Measurements from ENCODE around the gene DHRS7.
"Not testable (repeated sequence)": the region's sequence is repeated elsewhere in the genome, so short reads cannot be mapped to it uniquely, and the experiment has no call there.

The DHRS7 gene

GRCh38 chr14:60116181-60116580 is 49.0 kb downstream of the DHRS7 start:
- no peak for DNase-seq

- DNase-seq, result no peak
Measured at GRCh38 chr14:60114881-60115280, 50.3 kb downstream of the DHRS7 start.

GRCh38 chr14:60111732-60112131 is 53.5 kb downstream of the DHRS7 start:
- no peak for DNase-seq

- no peak for DNase-seq
Measured at GRCh38 chr14:60107477-60107876, 57.7 kb downstream of the DHRS7 start.

GRCh38 chr14:60106339-60106738 is 58.9 kb downstream of the DHRS7 start:
- no peak for DNase-seq

GRCh38 chr14:60102389-60102788 is 62.8 kb downstream of the DHRS7 start:
- DNase-seq, result no peak

GRCh38 chr14:60101786-60102185 is 63.4 kb downstream of the DHRS7 start:
- no peak for DNase-seq

GRCh38 chr14:60099855-60100254 is 65.3 kb downstream of the DHRS7 start:
- DNase-seq, result not testable (repeated sequence)

GRCh38 chr14:60097974-60098373 is 67.2 kb downstream of the DHRS7 start:
- no peak for DNase-seq

- DNase-seq, result no peak
Measured at GRCh38 chr14:60095781-60096450, 69.3 kb downstream of the DHRS7 start.

- no peak for DNase-seq
Measured at GRCh38 chr14:60095231-60095630, 70.0 kb downstream of the DHRS7 start.

- no peak for DNase-seq
Measured at GRCh38 chr14:60094306-60094897, 70.8 kb downstream of the DHRS7 start.

Measured in cerebellar nuclear complex (tissue), 1 donor.